ENCODE measurements around the gene METRN. TPM values are rescaled to one million over a fixed set of nuclear protein-coding genes. Genes with fewer than 3 reads are reported as not detected.
"Not testable (repeated sequence)": the region's sequence is repeated elsewhere in the genome, so short reads cannot be mapped to it uniquely, and the experiment has no call there.

The METRN gene
- polyA plus RNA-seq, 3 donors: 0.97 to 5.4 (median 1.7) TPM

DNA sequence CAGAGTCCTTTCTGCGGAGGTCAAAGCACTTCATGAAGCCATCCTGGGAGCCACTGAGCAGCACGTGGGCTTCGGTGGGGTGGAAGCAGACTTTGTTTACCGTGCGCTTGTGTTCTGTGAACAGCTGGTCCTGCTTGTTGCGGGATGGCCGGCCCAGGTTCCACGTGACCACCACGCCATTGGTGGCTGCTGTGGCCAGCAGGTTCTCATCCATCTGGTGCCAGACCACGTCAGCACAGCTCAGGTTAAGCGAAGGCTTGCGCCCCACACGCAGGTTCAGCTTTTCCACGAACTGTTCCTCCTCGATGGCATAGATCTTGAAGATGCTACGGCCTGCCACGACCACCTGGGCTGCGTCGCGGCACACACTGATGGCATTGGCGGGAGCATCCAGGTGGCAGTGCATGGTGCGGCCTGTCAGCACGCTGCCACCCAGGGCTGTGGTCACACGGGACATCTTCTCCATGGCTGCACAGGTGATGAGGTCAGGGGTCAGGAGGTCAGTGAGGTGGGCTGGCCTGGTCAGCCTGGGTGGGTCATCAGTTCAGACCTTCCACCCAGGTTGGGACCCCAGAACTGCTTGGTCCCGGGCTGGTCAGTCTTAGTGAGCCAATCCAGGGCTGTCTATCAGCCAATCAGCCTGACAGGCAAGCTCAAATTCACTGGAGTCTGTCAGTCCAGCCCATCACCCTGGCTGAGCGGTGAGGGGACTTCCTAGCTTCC lies 25.6 kb upstream of the METRN start:
- peaks cover 0 to 11% of the 10 kb centered on the region in 2 donors for H3K36me3 ChIP-seq (replicated peaks in 1 of 2; ENCODE audit: control insufficient read depth in 1 of 2, insufficient read depth in 2 of 2, low read length in 2 of 2)
- WGBS (ENCODE audit: insufficient coverage): 89% methylated on average over 24 of the region's 26 CpGs
- Mint-ChIP-seq H3K4me1 (peaks cover 16% of the 10 kb centered on the region), H3K9me3 (peaks cover under 1 to 10% (median 6%) of the 10 kb centered on the region in 7 donors), H3K27me3 (ENCODE audit: low read depth in 3 of 3) (peaks cover 31 to 36% (median 32%) of the 10 kb centered on the region in 3 donors), H3K36me3 (peaks cover 17 to 22% of the 10 kb centered on the region in 2 donors), H3K4me3 (peak overlapping the region; percentile 87 to 94), H3K27ac (peak overlapping the region in 6 of 7 donors; percentile 74 to 93 (median 85))
- peak overlapping the region; percentile 75 for H3K9ac ChIP-seq (ENCODE audit: insufficient read depth, low read length, poor library complexity, severe bottlenecking)
- TF ChIP-seq, protein P1, sequence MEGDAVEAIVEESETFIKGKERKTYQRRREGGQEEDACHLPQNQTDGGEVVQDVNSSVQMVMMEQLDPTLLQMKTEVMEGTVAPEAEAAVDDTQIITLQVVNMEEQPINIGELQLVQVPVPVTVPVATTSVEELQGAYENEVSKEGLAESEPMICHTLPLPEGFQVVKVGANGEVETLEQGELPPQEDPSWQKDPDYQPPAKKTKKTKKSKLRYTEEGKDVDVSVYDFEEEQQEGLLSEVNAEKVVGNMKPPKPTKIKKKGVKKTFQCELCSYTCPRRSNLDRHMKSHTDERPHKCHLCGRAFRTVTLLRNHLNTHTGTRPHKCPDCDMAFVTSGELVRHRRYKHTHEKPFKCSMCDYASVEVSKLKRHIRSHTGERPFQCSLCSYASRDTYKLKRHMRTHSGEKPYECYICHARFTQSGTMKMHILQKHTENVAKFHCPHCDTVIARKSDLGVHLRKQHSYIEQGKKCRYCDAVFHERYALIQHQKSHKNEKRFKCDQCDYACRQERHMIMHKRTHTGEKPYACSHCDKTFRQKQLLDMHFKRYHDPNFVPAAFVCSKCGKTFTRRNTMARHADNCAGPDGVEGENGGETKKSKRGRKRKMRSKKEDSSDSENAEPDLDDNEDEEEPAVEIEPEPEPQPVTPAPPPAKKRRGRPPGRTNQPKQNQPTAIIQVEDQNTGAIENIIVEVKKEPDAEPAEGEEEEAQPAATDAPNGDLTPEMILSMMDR (IDR thresholded peaks at IDR 0.05): no peak
- peak in 1 of 3 donors; percentile 32 for DNase-seq
- peaks cover 26 to 43% of the 10 kb centered on the region in 2 donors for H3K4me1 ChIP-seq (ENCODE audit: control insufficient read depth in 1 of 2, insufficient read depth in 2 of 2, low read length in 2 of 2)
- intact Hi-C loops (cut with micrococcal nuclease): no loop called here
- peak overlapping the region; percentile 70 to 80 for H3K27ac ChIP-seq (ENCODE audit: low read depth in 1 of 2, low read length in 2 of 2)
- H3K79me2 ChIP-seq (ENCODE audit: insufficient read depth, low read length): no peaks in the 10 kb centered on the region
- H2AFZ ChIP-seq (ENCODE audit: insufficient read depth, low read depth, low read length, poor library complexity, severe bottlenecking): peak overlapping the region; percentile 86
- H3K9me3 ChIP-seq (replicated peaks in 1 of 2; ENCODE audit: control insufficient read depth in 1 of 2, insufficient read depth in 1 of 2, low read length in 2 of 2): peaks cover 0 to 4% of the 10 kb centered on the region in 2 donors
- peak overlapping the region; percentile 95 for H3K4me2 ChIP-seq (replicated peaks; ENCODE audit: extremely low read depth, low read length, poor library complexity, severe bottlenecking)
- peak overlapping the region; percentile 77 to 92 (median 87) for H3K4me3 ChIP-seq (replicated peaks in 1 of 3; ENCODE audit: low read depth in 2 of 3, low read length in 3 of 3)
- peaks cover 15 to 29% of the 10 kb centered on the region in 2 donors for H3K27me3 ChIP-seq (ENCODE audit: control insufficient read depth in 2 of 2, insufficient read depth in 2 of 2, low read length in 2 of 2)
- H4K20me1 ChIP-seq (ENCODE audit: insufficient read depth, low read length): peaks cover 4% of the 10 kb centered on the region

- peaks cover 25% of the 10 kb centered on the region for H3K4me1 Mint-ChIP-seq
- peaks cover 3 to 15% (median 7%) of the 10 kb centered on the region in 7 donors for H3K9me3 Mint-ChIP-seq
- H3K9me3 ChIP-seq (replicated peaks in 1 of 2; ENCODE audit: control insufficient read depth in 1 of 2, insufficient read depth in 1 of 2, low read length in 2 of 2); H3K4me2 ChIP-seq (replicated peaks; ENCODE audit: extremely low read depth, low read length, poor library complexity, severe bottlenecking); H3K27ac ChIP-seq (ENCODE audit: low read depth in 1 of 2, low read length in 2 of 2); H3K4me3 ChIP-seq (replicated peaks in 1 of 3; ENCODE audit: low read depth in 2 of 3, low read length in 3 of 3); intact Hi-C loops (cut with micrococcal nuclease); H3K79me2 ChIP-seq (ENCODE audit: insufficient read depth, low read length); H3K9ac ChIP-seq (ENCODE audit: insufficient read depth, low read length, poor library complexity, severe bottlenecking); H4K20me1 ChIP-seq (ENCODE audit: insufficient read depth, low read length); DNase-seq; H2AFZ ChIP-seq (ENCODE audit: insufficient read depth, low read depth, low read length, poor library complexity, severe bottlenecking): not testable (repeated sequence)
- H3K27me3 Mint-ChIP-seq (ENCODE audit: low read depth in 3 of 3): peaks cover 44 to 54% (median 49%) of the 10 kb centered on the region in 3 donors
- peaks cover 0 to 11% of the 10 kb centered on the region in 2 donors for H3K36me3 ChIP-seq (replicated peaks in 1 of 2; ENCODE audit: control insufficient read depth in 1 of 2, insufficient read depth in 2 of 2, low read length in 2 of 2)
- peak overlapping the region in 1 of 7 donors; percentile 70 for H3K27ac Mint-ChIP-seq
- peaks cover 33 to 45% of the 10 kb centered on the region in 2 donors for H3K4me1 ChIP-seq (ENCODE audit: control insufficient read depth in 1 of 2, insufficient read depth in 2 of 2, low read length in 2 of 2)
- 92% methylated on average over 12 of the region's 16 CpGs for WGBS (ENCODE audit: insufficient coverage)
- H3K4me3 Mint-ChIP-seq: peak overlapping the region; percentile 43 to 94
- H3K27me3 ChIP-seq (ENCODE audit: control insufficient read depth in 2 of 2, insufficient read depth in 2 of 2, low read length in 2 of 2): peaks cover 20 to 47% of the 10 kb centered on the region in 2 donors
- H3K36me3 Mint-ChIP-seq: peaks cover 13 to 19% of the 10 kb centered on the region in 2 donors
Observed at GRCh38 chr16:691242-691641, 23.7 kb upstream of the METRN start.
